Astrocyte (in vitro differentiated cells and primary cell): ENCODE results near the gene MAST2.

Experiments
- EZH2 ChIP-seq: IDR thresholded peaks from 2 replicates; pipeline ENCODE4 v1.6.1; 2012; ENCODE audit warnings: mild to moderate bottlenecking, low read length, inconsistent platforms; ENCODE audit not compliant: insufficient read depth
- TF ChIP-seq, protein P1 (sequence below): IDR thresholded peaks from 2 replicates; pipeline ENCODE4 v1.5.1; 2011; ENCODE audit warnings: low read depth, mild to moderate bottlenecking, inconsistent platforms, low read length, moderate library complexity; ENCODE audit not compliant: insufficient read depth

DNA sequence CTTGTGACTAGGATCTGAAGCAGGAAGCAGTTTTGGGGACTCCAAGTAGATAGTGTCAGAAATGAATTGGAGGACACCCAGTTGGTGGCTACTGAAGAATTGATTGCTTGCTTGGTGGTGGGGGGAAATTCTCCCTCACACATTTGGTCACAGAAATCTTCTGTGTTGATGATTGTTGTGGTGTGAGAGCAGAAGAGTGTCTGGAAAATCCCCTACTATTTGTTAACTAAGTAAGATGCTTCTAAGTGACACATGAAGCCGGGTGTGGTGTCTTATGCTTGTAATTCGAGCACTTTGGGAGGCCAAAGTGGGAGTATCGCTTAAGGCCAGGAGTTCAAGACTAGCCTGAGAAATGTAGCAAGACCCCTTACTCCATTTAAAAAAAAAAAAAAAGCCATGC lies 30.4 kb upstream of the MAST2 start:
- TF ChIP-seq, protein P1, sequence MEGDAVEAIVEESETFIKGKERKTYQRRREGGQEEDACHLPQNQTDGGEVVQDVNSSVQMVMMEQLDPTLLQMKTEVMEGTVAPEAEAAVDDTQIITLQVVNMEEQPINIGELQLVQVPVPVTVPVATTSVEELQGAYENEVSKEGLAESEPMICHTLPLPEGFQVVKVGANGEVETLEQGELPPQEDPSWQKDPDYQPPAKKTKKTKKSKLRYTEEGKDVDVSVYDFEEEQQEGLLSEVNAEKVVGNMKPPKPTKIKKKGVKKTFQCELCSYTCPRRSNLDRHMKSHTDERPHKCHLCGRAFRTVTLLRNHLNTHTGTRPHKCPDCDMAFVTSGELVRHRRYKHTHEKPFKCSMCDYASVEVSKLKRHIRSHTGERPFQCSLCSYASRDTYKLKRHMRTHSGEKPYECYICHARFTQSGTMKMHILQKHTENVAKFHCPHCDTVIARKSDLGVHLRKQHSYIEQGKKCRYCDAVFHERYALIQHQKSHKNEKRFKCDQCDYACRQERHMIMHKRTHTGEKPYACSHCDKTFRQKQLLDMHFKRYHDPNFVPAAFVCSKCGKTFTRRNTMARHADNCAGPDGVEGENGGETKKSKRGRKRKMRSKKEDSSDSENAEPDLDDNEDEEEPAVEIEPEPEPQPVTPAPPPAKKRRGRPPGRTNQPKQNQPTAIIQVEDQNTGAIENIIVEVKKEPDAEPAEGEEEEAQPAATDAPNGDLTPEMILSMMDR: no peak
- no peak for TF ChIP-seq EZH2
